Gastroesophageal sphincter (tissue), 3 donors: Measurements from ENCODE around the gene PLET1.

Source experiments
- CTCF ChIP-seq, 4 experiments: fragments of 200-600 bp in 2 of 4; fragments of 450-650 bp in 2 of 4; sonication (generic) in 1 of 4; IDR thresholded peaks; one replicate each; pipeline ENCODE4 v1.5.1; 2017 to 2019; ENCODE audit warnings: antibody characterized with exemption in 4 of 4, mild to moderate bottlenecking in 2 of 4, moderate library complexity in 2 of 4
- EP300 ChIP-seq: sonication (generic); formaldehyde crosslinking; IDR thresholded peaks from one replicate; pipeline ENCODE4 v1.6.1; 2017; ENCODE audit warnings: antibody characterized with exemption, mild to moderate bottlenecking
- POLR2AphosphoS5 ChIP-seq: sonication (generic); formaldehyde crosslinking; IDR thresholded peaks from one replicate; pipeline ENCODE4 v1.6.1; 2017; ENCODE audit warnings: antibody characterized with exemption

- no peak for TF ChIP-seq CTCF (IDR thresholded peaks at IDR 0.05)
- TF ChIP-seq POLR2AphosphoS5 = no peak
- TF ChIP-seq EP300 = no peak
Observed at GRCh38 chr11:112211536-112211935, 49.1 kb downstream of the PLET1 start.
